Lower leg skin (tissue), 3 donors: ENCODE data around the gene PRM3.

Experiments used
- CTCF ChIP-seq, 3 donors: fragments of 450-650 bp; IDR thresholded peaks; one replicate each; pipeline ENCODE4 v1.5.1; 2016; ENCODE audit warnings: antibody characterized with exemption in 3 of 3, mild to moderate bottlenecking in 3 of 3, moderate library complexity in 2 of 3
- POLR2A ChIP-seq, 2 donors: fragments of 450-650 bp; IDR thresholded peaks; one replicate each; pipeline ENCODE4 v1.6.1; 2016 to 2017; ENCODE audit warnings: antibody characterized with exemption in 2 of 2, mild to moderate bottlenecking in 1 of 2, moderate library complexity in 1 of 2

- TF ChIP-seq CTCF (IDR thresholded peaks at IDR 0.05) (no peak), POLR2A (IDR thresholded peaks at IDR 0.05) (no peak)
Measured at GRCh38 chr16:11289202-11289601, 15.8 kb upstream of the PRM3 start.
